Muscle layer of duodenum (tissue), 2 donors: ENCODE measurements around the gene CENPB.

ENCODE experiments used
- H3K27ac ChIP-seq: one replicate; pipeline ENCODE4 v1.7.0; 2013; ENCODE audit warnings: mild to moderate bottlenecking, low read length
- H3K27me3 ChIP-seq: one replicate; pipeline ENCODE4 v1.7.0; 2013; ENCODE audit warnings: low read depth, mild to moderate bottlenecking, control low read depth, low read length
- H3K36me3 ChIP-seq, 2 donors: one replicate each; pipeline ENCODE4 v1.7.0; 2013; ENCODE audit warnings: low read length in 2 of 2, control low read depth in 1 of 2, mild to moderate bottlenecking in 1 of 2; ENCODE audit not compliant: insufficient read depth in 2 of 2, control insufficient read depth in 1 of 2
- H3K4me1 ChIP-seq, 2 donors: one replicate each; pipeline ENCODE4 v1.7.0; 2013; ENCODE audit warnings: low read length in 2 of 2, mild to moderate bottlenecking in 2 of 2, control low read depth in 1 of 2, moderate library complexity in 1 of 2; ENCODE audit not compliant: insufficient read depth in 2 of 2, control insufficient read depth in 1 of 2
- H3K4me3 ChIP-seq, 2 donors: one replicate each; pipeline ENCODE4 v1.7.0; 2013; ENCODE audit warnings: low read length in 2 of 2, low read depth in 1 of 2, mild to moderate bottlenecking in 1 of 2
- H3K9me3 ChIP-seq, 2 donors: one replicate each; pipeline ENCODE4 v1.7.0; 2013; ENCODE audit warnings: low read length in 2 of 2, control low read depth in 1 of 2, mild to moderate bottlenecking in 1 of 2; ENCODE audit not compliant: control insufficient read depth in 1 of 2
- donor health status: healthy.

The CENPB gene

GRCh38 chr20:3775457-3776108 lies 11.0 kb downstream of the CENPB start:
- H3K4me1 ChIP-seq: peaks cover 0 to 16% of the 10 kb centered on the region in 2 donors
- H3K9me3 ChIP-seq: no peaks in the 10 kb centered on the region
- no peaks in the 10 kb centered on the region for H3K27me3 ChIP-seq
- no peak overlapping the region for H3K4me3 ChIP-seq
- H3K36me3 ChIP-seq: no peaks in the 10 kb centered on the region
- H3K27ac ChIP-seq: no peak overlapping the region

GRCh38 chr20:3771552-3772058 lies 14.9 kb downstream of the CENPB start:
- H3K4me3 ChIP-seq: no peak overlapping the region
- H3K4me1 ChIP-seq: peaks cover 6 to 19% of the 10 kb centered on the region in 2 donors

GRCh38 chr20:3768342-3769130 lies 18.0 kb downstream of the CENPB start:
- H3K27ac ChIP-seq: peak overlapping the region; percentile 82
- H3K4me1 ChIP-seq: peaks cover 12 to 48% of the 10 kb centered on the region in 2 donors

More at GRCh38 chr20:3771552-3772058, 14.9 kb downstream of the CENPB start:
- Histone ChIP-seq H3K36me3 (no peaks in the 10 kb centered on the region), H3K27me3 (no peaks in the 10 kb centered on the region), H3K27ac (no peak overlapping the region), H3K9me3 (no peaks in the 10 kb centered on the region)

GRCh38 chr20:3767427-3768341 lies 18.9 kb downstream of the CENPB start, which contains the start of gene ADISSP:
TSS of gene ADISSP (minus strand) at chr20:3767753. CDS start at chr20:3760100, 7,653 bp downstream.
- Histone ChIP-seq H3K27me3 (no peaks in the 10 kb centered on the region), H3K9me3 (no peaks in the 10 kb centered on the region), H3K36me3 (no peaks in the 10 kb centered on the region), H3K4me1 (peaks cover 12 to 48% of the 10 kb centered on the region in 2 donors), H3K4me3 (peak within 1 kb of the TSS; percentile 69 to 94), H3K27ac (peak within 1 kb of the TSS; percentile 82)

More at GRCh38 chr20:3768342-3769130, 18.0 kb downstream of the CENPB start:
- no peaks in the 10 kb centered on the region for H3K9me3 ChIP-seq
- H3K36me3 ChIP-seq: no peaks in the 10 kb centered on the region
- H3K4me3 ChIP-seq: peak overlapping the region; percentile 69 to 94
- H3K27me3 ChIP-seq: no peaks in the 10 kb centered on the region

GRCh38 chr20:3767110-3767426 lies 19.5 kb downstream of the CENPB start:
- Histone ChIP-seq H3K36me3 (no peaks in the 10 kb centered on the region), H3K9me3 (no peaks in the 10 kb centered on the region), H3K4me1 (peaks cover 12 to 48% of the 10 kb centered on the region in 2 donors), H3K4me3 (peak overlapping the region; percentile 57 to 94), H3K27ac (no peak overlapping the region), H3K27me3 (no peaks in the 10 kb centered on the region)

GRCh38 chr20:3766422-3767109 lies 20.0 kb downstream of the CENPB start:
- H3K27me3 ChIP-seq: no peaks in the 10 kb centered on the region
- peak overlapping the region; percentile 57 to 94 for H3K4me3 ChIP-seq
- peaks cover 12 to 48% of the 10 kb centered on the region in 2 donors for H3K4me1 ChIP-seq
- no peaks in the 10 kb centered on the region for H3K36me3 ChIP-seq
- H3K9me3 ChIP-seq: no peaks in the 10 kb centered on the region
- H3K27ac ChIP-seq: no peak overlapping the region

- Histone ChIP-seq H3K36me3 (no peaks in the 10 kb centered on the region), H3K4me1 (peaks cover 12 to 48% of the 10 kb centered on the region in 2 donors), H3K27ac (no peak overlapping the region), H3K9me3 (no peaks in the 10 kb centered on the region), H3K27me3 (no peaks in the 10 kb centered on the region), H3K4me3 (no peak overlapping the region)
Observed at GRCh38 chr20:3765171-3765882, 21.2 kb downstream of the CENPB start.

- H3K9me3 ChIP-seq: no peaks in the 10 kb centered on the region
- no peak overlapping the region for H3K4me3 ChIP-seq
- H3K36me3 ChIP-seq: no peaks in the 10 kb centered on the region
- H3K27me3 ChIP-seq: no peaks in the 10 kb centered on the region
- peaks cover 12 to 51% of the 10 kb centered on the region in 2 donors for H3K4me1 ChIP-seq
- no peak overlapping the region for H3K27ac ChIP-seq
Observed at GRCh38 chr20:3764659-3765058, 21.9 kb downstream of the CENPB start.

- Histone ChIP-seq H3K4me3 (no peak overlapping the region), H3K36me3 (no peaks in the 10 kb centered on the region), H3K27ac (no peak overlapping the region), H3K27me3 (no peaks in the 10 kb centered on the region), H3K9me3 (no peaks in the 10 kb centered on the region), H3K4me1 (peaks cover 12 to 52% of the 10 kb centered on the region in 2 donors)
Observed at GRCh38 chr20:3763671-3764601, 22.6 kb downstream of the CENPB start.
